ENCODE results near the gene CELSR1. TPM values are rescaled to one million over a fixed set of nuclear protein-coding genes. Genes with fewer than 3 reads are reported as not detected.

Gene CELSR1
- total and polyA plus RNA-seq, 12 donors, result 0.11 to 4.3 (median 1.9) TPM

DNA sequence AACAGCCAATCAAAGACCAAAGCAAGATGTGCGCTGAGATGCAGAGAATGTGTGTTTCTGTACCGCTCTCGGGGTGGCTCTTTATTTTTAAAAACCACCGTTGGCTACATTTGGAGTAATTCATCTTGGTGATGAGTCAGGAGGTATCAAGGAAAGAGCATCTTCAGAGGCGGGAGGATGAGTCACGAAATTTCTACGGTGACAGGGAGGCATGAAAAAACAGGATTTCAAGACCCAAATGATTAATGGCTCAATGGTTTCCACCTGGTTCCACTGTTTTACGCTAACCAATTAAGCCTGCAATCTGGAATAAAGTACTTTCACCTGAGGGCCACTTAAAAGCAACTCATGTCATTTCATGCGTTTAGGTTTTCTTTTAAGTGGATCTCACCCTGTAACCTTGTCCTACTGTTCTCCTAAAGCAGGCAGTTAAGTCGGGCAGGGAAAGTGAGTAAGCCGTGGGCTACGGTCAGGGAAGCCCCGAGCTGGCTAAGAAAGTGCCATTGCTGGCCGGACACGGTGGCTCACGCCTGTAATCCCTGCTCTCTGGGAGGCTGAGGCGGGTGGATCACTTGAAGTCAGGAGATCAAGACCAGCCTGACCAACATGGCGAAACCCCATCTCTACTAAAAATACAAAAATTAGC is 74.6 kb downstream of the CELSR1 start:
- H3K36me3 ChIP-seq (replicated peaks in 1 of 2), result no peaks in the 10 kb centered on the region
- WGBS, 4 donors, result 53 to 65% (median 56%) methylated on average over 10 to 18 of the region's 18 CpGs

DNA sequence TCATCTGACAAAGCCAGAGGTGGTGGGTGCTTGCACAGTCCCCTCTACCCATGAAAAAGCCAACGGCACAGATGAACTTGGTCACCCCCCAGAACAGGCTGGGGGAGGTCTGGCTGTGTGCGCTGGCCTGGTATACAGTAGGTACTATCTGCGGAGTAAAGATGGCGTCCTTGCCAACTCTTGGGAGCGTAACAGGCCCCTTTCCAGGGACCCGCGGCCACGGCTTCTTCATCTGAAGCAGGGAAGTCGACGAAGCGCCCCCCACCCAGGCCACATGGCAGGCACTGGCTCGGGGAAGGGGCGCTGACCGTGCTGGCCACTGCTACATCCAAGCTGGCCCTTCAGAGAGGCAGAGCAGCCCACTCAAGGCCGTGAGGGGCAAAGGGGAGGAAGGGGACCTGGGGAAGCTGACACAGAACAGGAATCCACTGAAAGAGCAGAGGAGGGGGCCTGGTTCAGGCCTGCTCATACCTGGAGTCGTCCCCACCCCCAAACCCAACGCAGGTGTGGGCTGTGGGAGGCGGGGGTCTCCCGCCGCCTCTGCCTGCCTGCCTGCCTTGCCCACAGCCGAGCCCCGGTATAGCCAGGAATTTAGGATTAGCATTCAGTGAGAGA is 75.7 kb downstream of the CELSR1 start:
- WGBS, 4 donors, result 86 to 100% (median 90%) methylated on average over 2 to 22 of the region's 22 CpGs
- no peak for TF ChIP-seq POLR2A (IDR thresholded peaks at IDR 0.05)
- TF ChIP-seq, protein P1, sequence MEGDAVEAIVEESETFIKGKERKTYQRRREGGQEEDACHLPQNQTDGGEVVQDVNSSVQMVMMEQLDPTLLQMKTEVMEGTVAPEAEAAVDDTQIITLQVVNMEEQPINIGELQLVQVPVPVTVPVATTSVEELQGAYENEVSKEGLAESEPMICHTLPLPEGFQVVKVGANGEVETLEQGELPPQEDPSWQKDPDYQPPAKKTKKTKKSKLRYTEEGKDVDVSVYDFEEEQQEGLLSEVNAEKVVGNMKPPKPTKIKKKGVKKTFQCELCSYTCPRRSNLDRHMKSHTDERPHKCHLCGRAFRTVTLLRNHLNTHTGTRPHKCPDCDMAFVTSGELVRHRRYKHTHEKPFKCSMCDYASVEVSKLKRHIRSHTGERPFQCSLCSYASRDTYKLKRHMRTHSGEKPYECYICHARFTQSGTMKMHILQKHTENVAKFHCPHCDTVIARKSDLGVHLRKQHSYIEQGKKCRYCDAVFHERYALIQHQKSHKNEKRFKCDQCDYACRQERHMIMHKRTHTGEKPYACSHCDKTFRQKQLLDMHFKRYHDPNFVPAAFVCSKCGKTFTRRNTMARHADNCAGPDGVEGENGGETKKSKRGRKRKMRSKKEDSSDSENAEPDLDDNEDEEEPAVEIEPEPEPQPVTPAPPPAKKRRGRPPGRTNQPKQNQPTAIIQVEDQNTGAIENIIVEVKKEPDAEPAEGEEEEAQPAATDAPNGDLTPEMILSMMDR (IDR thresholded peaks at IDR 0.05), result no peak
- no peaks in the 10 kb centered on the region for H3K36me3 ChIP-seq (replicated peaks in 1 of 2)
- DNase-seq, result no peak
- intact Hi-C loops (cut with DNase I), result no loop called here
- no peaks in the 10 kb centered on the region for H3K9me3 ChIP-seq (replicated peaks in 1 of 3)
- H3K4me3 ChIP-seq, result no peak overlapping the region
- no peaks in the 10 kb centered on the region for H3K4me1 ChIP-seq (replicated peaks in 1 of 2)
- H3K27me3 ChIP-seq, result no peaks in the 10 kb centered on the region
- H3K27ac ChIP-seq, result no peak overlapping the region

More for the DNA sequence above, 74.6 kb downstream of the CELSR1 start:
- Histone ChIP-seq H3K4me3 (no peak overlapping the region), H3K4me1 (replicated peaks in 1 of 2) (no peaks in the 10 kb centered on the region), H3K9me3 (replicated peaks in 1 of 3) (no peaks in the 10 kb centered on the region), H3K27ac (no peak overlapping the region), H3K27me3 (no peaks in the 10 kb centered on the region)
- peak in 6 of 7 donors; percentile 31 to 62 (median 48) for DNase-seq
- intact Hi-C loops (cut with DNase I), result no loop called here
- TF ChIP-seq, protein P1 (IDR thresholded peaks at IDR 0.05), result no peak
- TF ChIP-seq POLR2A (IDR thresholded peaks at IDR 0.05), result no peak

DNA sequence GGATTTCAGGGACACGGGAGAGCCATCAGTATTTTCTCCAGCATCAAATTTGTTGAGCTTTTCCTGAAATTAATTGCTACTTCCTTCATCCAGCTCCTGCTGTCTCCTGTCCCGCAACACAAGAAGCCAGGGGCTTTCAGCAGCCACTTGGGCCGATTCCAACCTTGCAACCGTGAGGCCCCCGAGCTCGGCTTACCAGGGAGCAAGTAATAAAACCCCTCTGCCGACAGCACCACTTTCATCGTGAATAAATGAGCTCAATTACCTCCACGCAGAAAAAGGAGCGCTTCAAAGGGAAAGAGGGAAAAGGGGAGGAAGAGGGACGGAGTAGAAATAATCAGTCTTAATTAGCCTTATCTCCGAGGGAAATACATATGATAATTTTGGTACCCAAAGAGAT is 76.6 kb downstream of the CELSR1 start:
- intact Hi-C loops (cut with DNase I), result no loop called here
- WGBS, 4 donors, result 50 to 59% (median 57%) methylated on average over 11 to 12 of the region's 12 CpGs

DNA sequence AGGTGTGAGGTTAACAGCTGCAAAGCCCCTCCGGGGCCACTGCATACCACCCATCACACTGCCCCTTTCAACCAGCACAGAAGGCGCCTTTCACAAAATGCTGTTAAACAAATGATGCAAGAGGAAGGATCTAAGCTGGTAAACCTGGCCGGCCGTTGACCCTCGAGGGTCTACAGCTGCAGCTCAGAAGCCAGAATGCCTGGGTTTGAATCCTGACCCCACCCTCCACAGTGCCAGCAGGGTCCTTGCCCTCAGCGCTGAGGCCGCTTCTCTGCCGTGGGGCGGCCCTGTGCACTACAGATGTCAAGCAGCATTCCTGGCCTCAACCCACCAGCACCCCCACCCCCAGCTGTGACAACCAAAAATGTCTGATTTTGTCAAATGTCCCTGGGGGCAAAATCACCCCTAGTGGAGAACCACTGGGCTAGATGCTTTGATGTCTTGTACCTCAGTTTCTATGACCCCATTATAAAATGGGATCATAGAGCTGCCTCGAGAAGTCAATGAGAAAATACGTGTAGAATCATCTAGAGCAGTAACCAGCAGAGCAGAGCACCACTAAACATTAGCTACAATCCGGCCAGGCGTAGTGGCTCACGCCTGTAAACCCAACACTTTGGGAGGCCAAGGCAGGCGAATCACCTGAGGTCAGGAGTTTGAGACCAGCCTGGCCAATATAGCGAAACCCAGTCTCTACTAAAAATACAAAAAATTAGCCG is 77.9 kb downstream of the CELSR1 start:
- H3K36me3 ChIP-seq (replicated peaks in 1 of 2), result no peaks in the 10 kb centered on the region
- WGBS, 4 donors, result 80 to 87% (median 86%) methylated on average over 9 to 17 of the region's 17 CpGs
- no peaks in the 10 kb centered on the region for H3K4me1 ChIP-seq (replicated peaks in 1 of 2)
- H3K9me3 ChIP-seq (replicated peaks in 1 of 3), result no peaks in the 10 kb centered on the region
- H3K4me3 ChIP-seq, result no peak overlapping the region
- no peaks in the 10 kb centered on the region for H3K27me3 ChIP-seq
- DNase-seq, result no peak
- intact Hi-C loops (cut with DNase I), result no loop called here
- no peak overlapping the region for H3K27ac ChIP-seq
- TF ChIP-seq POLR2A (IDR thresholded peaks at IDR 0.05), result no peak
- TF ChIP-seq, protein P1 (IDR thresholded peaks at IDR 0.05), result no peak

More for the DNA sequence above, 76.6 kb downstream of the CELSR1 start:
- TF ChIP-seq, protein P1 (IDR thresholded peaks at IDR 0.05), result no peak
- no peak for TF ChIP-seq POLR2A (IDR thresholded peaks at IDR 0.05)
- Histone ChIP-seq H3K4me1 (replicated peaks in 1 of 2) (no peaks in the 10 kb centered on the region), H3K9me3 (replicated peaks in 1 of 3) (no peaks in the 10 kb centered on the region), H3K27ac (no peak overlapping the region), H3K36me3 (replicated peaks in 1 of 2) (no peaks in the 10 kb centered on the region), H3K27me3 (no peaks in the 10 kb centered on the region), H3K4me3 (no peak overlapping the region)
- DNase-seq, result no peak

Data from adrenal gland (tissue), 12 donors.